IMR-90 (cell line): ENCODE measurements around the gene SIGLEC6. TPM values are rescaled to one million over a fixed set of nuclear protein-coding genes. Genes with fewer than 3 reads are reported as not detected.

Experiments
- ATAC-seq: fragments of 200-7000 bp; cut with Tn5 transposase; 2 replicates; pipeline ENCODE4 v1.9.1; 2020; ENCODE audit warnings: low read depth, mild to moderate bottlenecking, moderate library complexity
- BruUV-seq: library from RNA; stranded (reverse); fragments of 400-500 nt; replicated peaks from 2 replicates; lab custom pipeline; 2021; lab: Mats Ljungman, UMichigan
- CTCF ChIA-PET: fragments of 300-600 bp; formaldehyde crosslinking; extraction: SDS; loops from one replicate; lab custom pipeline; 2021; ENCODE audit warnings: antibody characterized with exemption; lab: Yijun Ruan, JAX
- POLR2A ChIA-PET: fragments of 300-600 bp; sonication (Branson Sonifier 250); formaldehyde crosslinking; loops from one replicate; lab custom pipeline; 2022; ENCODE audit warnings: antibody characterized with exemption; ENCODE audit not compliant: unreplicated experiment; lab: Charles Lee
- DNase-seq: peaks from one replicate; pipeline ENCODE4 v3.0.0; 2013
- H2AFZ ChIP-seq: replicated peaks from 2 replicates; pipeline ENCODE3; 2013; ENCODE audit warnings: low read length, mild to moderate bottlenecking; ENCODE audit not compliant: poor library complexity
- H2AK5ac ChIP-seq: 2 replicates; pipeline ENCODE4 v1.6.1; 2013; ENCODE audit warnings: low read depth, low read length, inconsistent platforms
- H2AK9ac ChIP-seq: replicated peaks from 2 replicates; pipeline ENCODE3; 2013; ENCODE audit warnings: mild to moderate bottlenecking, low read depth, low read length, moderate library complexity; ENCODE audit not compliant: poor library complexity
- H2BK120ac ChIP-seq: 2 replicates; pipeline ENCODE4 v1.6.1; 2013; ENCODE audit warnings: low read depth, low read length, inconsistent platforms
- H2BK15ac ChIP-seq: 3 replicates; pipeline ENCODE4 v1.6.1; 2013; ENCODE audit warnings: low read depth, low read length, inconsistent platforms
- H2BK20ac ChIP-seq: 2 replicates; pipeline ENCODE4 v1.6.1; 2013; ENCODE audit warnings: low read depth, mild to moderate bottlenecking, inconsistent platforms, low read length, moderate library complexity
- H2BK5ac ChIP-seq: 2 replicates; pipeline ENCODE4 v1.6.1; 2013; ENCODE audit warnings: mild to moderate bottlenecking, low read depth, low read length, inconsistent platforms; ENCODE audit not compliant: poor library complexity, severe bottlenecking
- H3K14ac ChIP-seq: replicated peaks from 2 replicates; pipeline ENCODE4 v1.6.1; 2013; ENCODE audit warnings: low read depth, low read length, inconsistent platforms
- H3K18ac ChIP-seq: 2 replicates; pipeline ENCODE4 v1.6.1; 2013; ENCODE audit warnings: low read depth, low read length, control low read depth
- H3K23ac ChIP-seq: 2 replicates; pipeline ENCODE4 v1.6.1; 2013; ENCODE audit warnings: low read depth, low read length, inconsistent platforms
- H3K27ac ChIP-seq: 2 replicates; pipeline ENCODE4 v1.5.1; 2013; ENCODE audit warnings: mild to moderate bottlenecking, control low read depth, low read length; ENCODE audit not compliant: insufficient read depth
- H3K27me3 ChIP-seq: 2 replicates; pipeline ENCODE4 v1.6.1; 2013; ENCODE audit warnings: low read length; ENCODE audit not compliant: control insufficient read depth, insufficient read depth
- H3K36me3 ChIP-seq: 2 replicates; pipeline ENCODE4 v1.6.1; 2013; ENCODE audit warnings: low read length, mixed read lengths; ENCODE audit not compliant: control insufficient read depth, insufficient read depth
- H3K4ac ChIP-seq: 2 replicates; pipeline ENCODE4 v1.6.1; 2013; ENCODE audit warnings: low read depth, low read length, inconsistent platforms
- H3K4me1 ChIP-seq: 2 replicates; pipeline ENCODE4 v1.6.1; 2013; ENCODE audit warnings: low read length, mixed read lengths; ENCODE audit not compliant: control insufficient read depth, insufficient read depth
- H3K4me2 ChIP-seq: 2 replicates; pipeline ENCODE4 v1.6.1; 2013; ENCODE audit warnings: low read depth, mild to moderate bottlenecking, control low read depth, low read length, moderate library complexity
- H3K4me3 ChIP-seq: 2 replicates; pipeline ENCODE4 v1.5.1; 2013; ENCODE audit warnings: low read depth, mild to moderate bottlenecking, control low read depth, low read length, moderate library complexity; ENCODE audit not compliant: insufficient read depth
- H3K56ac ChIP-seq: 2 replicates; pipeline ENCODE4 v1.6.1; 2013; ENCODE audit warnings: low read length, inconsistent platforms; ENCODE audit not compliant: insufficient read depth; ENCODE audit errors: extremely low read depth
- H3K79me1 ChIP-seq, 2 experiments: 2 replicates each; pipeline ENCODE4 v1.6.1; 2013; ENCODE audit warnings: low read length in 2 of 2, inconsistent platforms in 1 of 2, low read depth in 1 of 2
- H3K9ac ChIP-seq: 2 replicates; pipeline ENCODE4 v1.6.1; 2013; ENCODE audit warnings: low read depth, low read length, control low read depth
- H3K9me1 ChIP-seq: 2 replicates; pipeline ENCODE4 v1.6.1; 2013; ENCODE audit warnings: low read length, inconsistent platforms; ENCODE audit not compliant: insufficient read depth
- H3K9me3 ChIP-seq: 2 replicates; pipeline ENCODE4 v1.6.1; 2013; ENCODE audit warnings: low read length; ENCODE audit not compliant: control insufficient read depth, insufficient read depth
- H4K20me1 ChIP-seq: 2 replicates; pipeline ENCODE4 v1.6.1; 2013; ENCODE audit warnings: low read length, inconsistent platforms; ENCODE audit not compliant: insufficient read depth
- H4K5ac ChIP-seq: 2 replicates; pipeline ENCODE4 v1.6.1; 2013; ENCODE audit warnings: mild to moderate bottlenecking, low read depth, low read length, control low read depth
- H4K8ac ChIP-seq, 2 experiments: 2 replicates each; pipeline ENCODE4 v1.6.1; 2013; ENCODE audit warnings: low read depth in 2 of 2, low read length in 2 of 2, control low read depth in 1 of 2, inconsistent platforms in 1 of 2
- H4K91ac ChIP-seq: 2 replicates; pipeline ENCODE4 v1.6.1; 2013; ENCODE audit warnings: low read depth, low read length, inconsistent platforms; ENCODE audit not compliant: insufficient read depth
- CHD1 ChIP-seq: IDR thresholded peaks from 2 replicates; pipeline ENCODE4 v1.6.1; 2012; ENCODE audit warnings: low read depth, low read length, improper control_type of control experiment
- NFE2L2 ChIP-seq: fragments of 150-350 bp; IDR thresholded peaks from 2 replicates; pipeline ENCODE4 v1.6.1; 2016; ENCODE audit warnings: low read depth, mild to moderate bottlenecking, low read length
- RCOR1 ChIP-seq: IDR thresholded peaks from 2 replicates; pipeline ENCODE4 v1.6.1; 2012; ENCODE audit warnings: mild to moderate bottlenecking, low read length, improper control_type of control experiment; ENCODE audit not compliant: insufficient replicate concordance
- WGBS, 2 experiments: methylation state at CpG; one replicate each; pipeline versions ENCODE4 v1.1.5 to v1.1.7; 2013; ENCODE audit warnings: missing lambda C conversion rate in 2 of 2; ENCODE audit not compliant: insufficient read length in 1 of 2; ENCODE audit errors: extremely low coverage in 2 of 2; 5-methylcytosine and 5-hydroxymethylcytosine counted together
- dilution Hi-C: fragments of 300-500 bp; cut with HindIII; formaldehyde crosslinking; loops from one replicate; pipeline ENCODE4 v1.14.3; 2018; ENCODE audit warnings: low sequenced_read_pairs; ENCODE audit not compliant: unreplicated experiment
- in situ Hi-C: fragments of 300-500 bp; cut with MboI; formaldehyde crosslinking; loops from 3 replicates; pipeline ENCODE4 v1.14.3; 2019; ENCODE audit warnings: low sequenced_read_pairs, inconsistent platforms, mixed read lengths
- intact Hi-C: fragments of 100-400 bp; cut with micrococcal nuclease; formaldehyde crosslinking; loops from 2 replicates; pipeline ENCODE4 v1.10.0; 2022
- polyA plus RNA-seq, 3 experiments: library from polyadenylated mRNA; depleted of rRNA; stranded (reverse); fragments of >200 nt; gene quantifications; 2 replicates each; pipeline ENCODE4 v1.2.3, GENCODE V29; 2012; ENCODE audit warnings: low replicate concordance in 1 of 3
- total RNA-seq: library from RNA; depleted of rRNA; stranded (reverse); fragments of >200 nt; gene quantifications from 2 replicates; pipeline ENCODE4 v1.2.3, GENCODE V29; 2012

The SIGLEC6 gene
- total and polyA plus RNA-seq, 2 of the 4 experiments (the other 2 are of a cell fraction) = not detected

DNA sequence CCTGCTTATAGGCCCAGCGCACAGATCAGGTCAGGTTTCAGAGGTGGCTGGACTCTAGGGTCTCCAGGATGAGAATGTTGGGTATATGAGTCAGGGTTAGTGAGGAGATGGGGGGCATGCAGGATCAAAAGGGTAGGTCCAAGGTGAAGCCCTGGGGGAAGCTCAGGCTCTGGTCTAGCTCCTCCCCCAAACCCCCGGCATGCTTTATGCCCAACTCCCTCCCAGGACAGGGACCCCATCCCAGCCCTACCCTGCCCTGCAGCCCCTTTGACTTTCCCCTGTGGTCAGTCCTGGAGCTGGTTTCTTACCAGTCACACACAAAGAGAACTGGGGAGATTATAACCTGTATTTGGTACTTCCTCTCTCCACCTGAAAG is 62.9 kb downstream of the SIGLEC6 start:
- Histone ChIP-seq H3K9me3 (no peaks in the 10 kb centered on the region), H3K23ac (no peak overlapping the region), H3K4ac (no peak overlapping the region), H2AFZ (no peak overlapping the region), H2BK15ac (no peak overlapping the region), H3K14ac (no peak overlapping the region), H4K91ac (no peak overlapping the region), H2BK120ac (no peak overlapping the region), H3K4me3 (no peak overlapping the region), H3K4me2 (no peak overlapping the region), H3K36me3 (no peaks in the 10 kb centered on the region), H4K20me1 (no peaks in the 10 kb centered on the region), H4K8ac (no peak overlapping the region), H2AK5ac (no peak overlapping the region), H3K79me1 (no peaks in the 10 kb centered on the region), H3K27ac (no peak overlapping the region), H3K9me1 (no peaks in the 10 kb centered on the region), H3K18ac (no peak overlapping the region), H2BK5ac (no peak overlapping the region), H3K27me3 (no peaks in the 10 kb centered on the region), H4K5ac (no peak overlapping the region), H3K56ac (no peak overlapping the region), H3K9ac (no peak overlapping the region), H2BK20ac (no peak overlapping the region), H3K4me1 (no peaks in the 10 kb centered on the region), H2AK9ac (no peak overlapping the region)
- POLR2A ChIA-PET = no interaction called here
- dilution Hi-C loops (no loop called here), intact Hi-C loops (no loop called here), in situ Hi-C loops (no loop called here)
- BruUV-seq = no TSS peak
- DNase-seq (no peak), ATAC-seq (no peak)
- WGBS, 2 experiments = 60% methylated on average over 1 of the region's 2 CpGs; no CpG with 5 or more reads in 1 of the 2 experiments
- no peak for TF ChIP-seq RCOR1
- no peak for TF ChIP-seq CHD1
- no peak for TF ChIP-seq NFE2L2
- CTCF ChIA-PET = no interaction called here
